Adipocyte (in vitro differentiated cells): ENCODE data around the gene CCDC9.
"Not testable (repeated sequence)": the region's sequence is repeated elsewhere in the genome, so short reads cannot be mapped to it uniquely, and the experiment has no call there.

Experiments used
- DNase-seq: peaks from one replicate; pipeline ENCODE4 v3.0.0-alpha.2; 2015; ENCODE audit warnings: low read depth
- H3K27me3 ChIP-seq: replicated peaks from 2 replicates; pipeline ENCODE4 v1.7.0; 2013; ENCODE audit warnings: mild to moderate bottlenecking, low read length, moderate library complexity; ENCODE audit not compliant: control insufficient read depth, insufficient read depth
- H3K36me3 ChIP-seq: 2 replicates; pipeline ENCODE4 v1.7.0; 2013; ENCODE audit warnings: low read length, mild to moderate bottlenecking, moderate library complexity; ENCODE audit not compliant: control insufficient read depth, insufficient read depth, severe bottlenecking
- H3K4me1 ChIP-seq: 2 replicates; pipeline ENCODE4 v1.7.0; 2013; ENCODE audit warnings: mild to moderate bottlenecking, low read length, moderate library complexity; ENCODE audit not compliant: control insufficient read depth, insufficient read depth
- H3K4me3 ChIP-seq: 2 replicates; pipeline ENCODE4 v1.7.0; 2013; ENCODE audit warnings: mild to moderate bottlenecking, low read length, moderate library complexity
- H3K9ac ChIP-seq: 2 replicates; pipeline ENCODE4 v1.7.0; 2013; ENCODE audit warnings: mild to moderate bottlenecking, low read length, moderate library complexity
- H3K9me3 ChIP-seq: 2 replicates; pipeline ENCODE4 v1.7.0; 2013; ENCODE audit warnings: mild to moderate bottlenecking, low read length, moderate library complexity; ENCODE audit not compliant: control insufficient read depth

The CCDC9 gene

GRCh38 chr19:47280183-47280797 lies 24.0 kb downstream of the CCDC9 start:
- H3K9ac ChIP-seq, result no peak overlapping the region
- no peak overlapping the region for H3K4me3 ChIP-seq
- H3K9me3 ChIP-seq, result no peaks in the 10 kb centered on the region
- no peaks in the 10 kb centered on the region for H3K36me3 ChIP-seq
- DNase-seq, result peak; percentile 42
- H3K27me3 ChIP-seq, result no peaks in the 10 kb centered on the region
- peaks cover 27% of the 10 kb centered on the region for H3K4me1 ChIP-seq

GRCh38 chr19:47283405-47284059 lies 27.2 kb downstream of the CCDC9 start:
- peaks cover 7% of the 10 kb centered on the region for H3K4me1 ChIP-seq
- no peak overlapping the region for H3K4me3 ChIP-seq
- H3K9me3 ChIP-seq, result no peaks in the 10 kb centered on the region
- no peak overlapping the region for H3K9ac ChIP-seq
- no peak for DNase-seq
- no peaks in the 10 kb centered on the region for H3K27me3 ChIP-seq
- no peaks in the 10 kb centered on the region for H3K36me3 ChIP-seq

GRCh38 chr19:47284324-47284899 lies 28.1 kb downstream of the CCDC9 start:
- peak; percentile 85 for DNase-seq
- Histone ChIP-seq H3K9me3 (no peaks in the 10 kb centered on the region), H3K4me1 (peaks cover 14% of the 10 kb centered on the region), H3K4me3 (no peak overlapping the region), H3K9ac (no peak overlapping the region), H3K27me3 (no peaks in the 10 kb centered on the region), H3K36me3 (no peaks in the 10 kb centered on the region)

GRCh38 chr19:47296036-47296435 lies 39.7 kb downstream of the CCDC9 start:
- no peaks in the 10 kb centered on the region for H3K27me3 ChIP-seq
- H3K9ac ChIP-seq, result no peak overlapping the region
- H3K9me3 ChIP-seq, result no peaks in the 10 kb centered on the region
- peak; percentile 96 for DNase-seq
- H3K4me1 ChIP-seq, result no peaks in the 10 kb centered on the region
- no peak overlapping the region for H3K4me3 ChIP-seq
- H3K36me3 ChIP-seq, result no peaks in the 10 kb centered on the region

DNA sequence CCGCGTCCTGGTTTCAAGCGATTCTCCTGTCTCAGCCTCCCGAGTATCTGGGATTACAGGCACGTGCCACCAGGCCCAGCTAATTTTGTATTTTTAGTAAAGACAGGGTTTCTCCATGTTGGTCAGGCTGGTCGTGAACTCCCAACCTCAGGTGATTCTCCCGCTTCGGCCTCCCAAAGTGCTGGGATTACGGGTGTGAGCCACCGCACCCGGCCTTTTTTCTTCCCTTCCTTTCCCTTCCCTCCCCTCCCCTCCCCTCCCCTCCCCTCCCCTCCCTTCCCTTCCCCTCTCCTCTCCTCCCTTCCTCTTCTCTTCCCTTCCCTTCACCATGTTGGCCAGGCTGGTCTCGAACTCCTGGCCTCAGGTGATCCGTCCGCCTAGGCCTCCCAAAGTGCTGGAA lies 44.5 kb downstream of the CCDC9 start:
- not testable (repeated sequence) for H3K4me1 ChIP-seq, H3K27me3 ChIP-seq, H3K36me3 ChIP-seq, DNase-seq, H3K4me3 ChIP-seq, H3K9ac ChIP-seq, H3K9me3 ChIP-seq

DNA sequence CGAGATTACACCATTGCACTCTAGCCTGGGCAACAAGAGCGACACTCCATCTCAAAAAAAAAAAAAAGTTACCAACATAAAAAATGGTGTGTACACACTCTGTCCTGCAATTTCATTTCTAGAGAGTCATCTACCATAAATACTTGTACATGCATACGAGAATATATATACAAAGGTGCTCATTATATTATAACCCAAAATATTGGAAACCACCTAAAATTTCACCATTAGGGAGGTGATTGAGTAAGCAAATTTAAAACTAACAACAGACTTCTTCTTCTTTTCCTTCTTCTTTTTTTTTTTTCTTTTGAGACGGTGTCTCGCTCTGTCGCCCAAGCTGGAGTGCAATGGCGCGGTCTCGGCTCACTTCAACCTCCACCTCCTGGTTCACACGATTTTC lies 45.9 kb downstream of the CCDC9 start:
- Histone ChIP-seq H3K9me3 (no peaks in the 10 kb centered on the region), H3K9ac (no peak overlapping the region), H3K27me3 (no peaks in the 10 kb centered on the region), H3K4me1 (peaks cover 13% of the 10 kb centered on the region), H3K36me3 (no peaks in the 10 kb centered on the region), H3K4me3 (no peak overlapping the region)
- DNase-seq, result no peak

DNA sequence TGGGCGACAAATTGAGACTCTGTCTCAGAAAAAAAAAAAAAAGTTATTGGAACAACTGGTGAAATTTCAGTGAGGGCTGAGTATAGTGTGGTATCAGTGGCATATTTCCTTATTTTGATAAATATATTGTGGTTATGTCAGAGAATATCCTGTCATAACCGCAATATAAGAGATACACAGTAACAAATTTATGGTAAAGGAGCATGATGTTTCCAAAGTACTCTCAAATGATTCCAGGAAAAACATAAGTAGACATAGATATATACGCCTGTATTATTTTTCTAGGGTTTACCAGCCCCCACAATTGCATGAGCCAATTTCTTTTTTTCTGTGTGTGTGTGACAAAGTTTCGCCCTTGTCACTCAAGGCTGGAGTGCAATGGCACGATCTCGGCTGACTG lies 47.6 kb downstream of the CCDC9 start:
- Histone ChIP-seq H3K27me3 (no peaks in the 10 kb centered on the region), H3K4me3 (no peak overlapping the region), H3K36me3 (no peaks in the 10 kb centered on the region), H3K9ac (no peak overlapping the region), H3K4me1 (peaks cover 20% of the 10 kb centered on the region), H3K9me3 (no peaks in the 10 kb centered on the region)
- no peak for DNase-seq

GRCh38 chr19:47305309-47305751 lies 49.0 kb downstream of the CCDC9 start:
- Histone ChIP-seq H3K9me3 (no peaks in the 10 kb centered on the region), H3K36me3 (no peaks in the 10 kb centered on the region), H3K27me3 (no peaks in the 10 kb centered on the region), H3K9ac (peak overlapping the region; percentile 56), H3K4me3 (no peak overlapping the region), H3K4me1 (peaks cover 29% of the 10 kb centered on the region)
- peak; percentile 99 for DNase-seq

- H3K9ac ChIP-seq, result peak overlapping the region; percentile 56
- no peak for DNase-seq
Measured at GRCh38 chr19:47306303-47306702, 50.0 kb downstream of the CCDC9 start.

GRCh38 chr19:47309038-47309437 lies 52.7 kb downstream of the CCDC9 start:
- peak; percentile 43 for DNase-seq
- no peaks in the 10 kb centered on the region for H3K27me3 ChIP-seq
- no peaks in the 10 kb centered on the region for H3K36me3 ChIP-seq

More at GRCh38 chr19:47306303-47306702, 50.0 kb downstream of the CCDC9 start:
- H3K9me3 ChIP-seq, result no peaks in the 10 kb centered on the region
- no peak overlapping the region for H3K4me3 ChIP-seq
- H3K4me1 ChIP-seq, result peaks cover 38% of the 10 kb centered on the region
- no peaks in the 10 kb centered on the region for H3K36me3 ChIP-seq
- H3K27me3 ChIP-seq, result no peaks in the 10 kb centered on the region

DNA sequence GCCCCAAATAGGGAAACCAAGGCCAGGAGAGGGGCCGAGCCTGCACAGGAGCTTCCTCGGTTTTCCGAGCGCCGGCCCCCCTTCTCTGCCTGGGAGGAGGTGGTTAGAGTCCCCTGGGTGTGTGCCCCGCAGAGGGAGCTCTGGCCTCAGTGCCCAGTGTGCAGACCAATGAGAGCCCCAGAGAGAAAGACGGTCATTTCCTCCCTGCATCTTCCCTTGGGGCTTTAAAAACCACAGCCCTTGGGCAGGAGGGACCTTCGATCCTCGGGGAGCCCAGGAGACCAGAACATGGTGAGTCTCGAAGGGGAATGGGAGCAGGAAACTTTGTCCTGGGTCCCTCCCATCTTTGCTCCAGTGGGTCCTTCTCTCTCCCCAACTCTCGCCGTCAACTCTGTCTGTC lies 53.3 kb downstream of the CCDC9 start, which contains the start of gene C5AR1:
Gene C5AR1, plus strand, starts transcription at position 254 of the 400 bp plus-strand sequence. Its CDS starts 35 bp downstream, at position 289.
- peaks cover 39% of the 10 kb centered on the region for H3K4me1 ChIP-seq
- no peak for DNase-seq
- no peak within 1 kb of the TSS for H3K4me3 ChIP-seq
- H3K36me3 ChIP-seq, result no peaks in the 10 kb centered on the region
- no peaks in the 10 kb centered on the region for H3K27me3 ChIP-seq
- H3K9ac ChIP-seq, result peak within 1 kb of the TSS; percentile 35
- no peaks in the 10 kb centered on the region for H3K9me3 ChIP-seq

More at GRCh38 chr19:47309038-47309437, 52.7 kb downstream of the CCDC9 start:
- no peak overlapping the region for H3K4me3 ChIP-seq
- no peaks in the 10 kb centered on the region for H3K9me3 ChIP-seq
- H3K9ac ChIP-seq, result peak overlapping the region; percentile 35
- H3K4me1 ChIP-seq, result peaks cover 39% of the 10 kb centered on the region
